IMR-90 (cell line): Measurements from ENCODE around the gene LFNG.

Source experiments
- BHLHE40 ChIP-seq: fragments of 150-350 bp; IDR thresholded peaks from 2 replicates; pipeline ENCODE4 v1.6.1; 2016; ENCODE audit warnings: mild to moderate bottlenecking, low read depth, low read length
- CEBPB ChIP-seq: IDR thresholded peaks from 2 replicates; pipeline ENCODE4 v1.6.1; 2012; ENCODE audit warnings: low read depth, low read length, improper control_type of control experiment
- CTCF ChIP-seq: conservative IDR thresholded peaks from 2 replicates; pipeline ENCODE4 v1.5.1; 2012; ENCODE audit warnings: mild to moderate bottlenecking, low read depth, low read length, improper control_type of control experiment
- ELK1 ChIP-seq: fragments of 150-350 bp; IDR thresholded peaks from 2 replicates; pipeline ENCODE4 v1.6.1; 2016; ENCODE audit warnings: low read depth, mild to moderate bottlenecking, low read length, moderate library complexity, borderline replicate concordance
- FOS ChIP-seq: fragments of 150-350 bp; IDR thresholded peaks from 2 replicates; pipeline ENCODE4 v1.6.1; 2016; ENCODE audit warnings: low read depth, low read length
- MXI1 ChIP-seq: IDR thresholded peaks from 2 replicates; pipeline ENCODE4 v1.6.1; 2012; ENCODE audit warnings: low read depth, mild to moderate bottlenecking, low read length, moderate library complexity, borderline replicate concordance
- NFE2L2 ChIP-seq: fragments of 150-350 bp; IDR thresholded peaks from 2 replicates; pipeline ENCODE4 v1.6.1; 2016; ENCODE audit warnings: low read depth, mild to moderate bottlenecking, low read length
- POLR2A ChIP-seq: IDR thresholded peaks from 2 replicates; pipeline ENCODE4 v1.6.1; 2012; ENCODE audit warnings: mild to moderate bottlenecking, low read depth, low read length
- RAD21 ChIP-seq: IDR thresholded peaks from 2 replicates; pipeline ENCODE4 v1.6.1; 2012; ENCODE audit warnings: low read length, improper control_type of control experiment
- RCOR1 ChIP-seq: IDR thresholded peaks from 2 replicates; pipeline ENCODE4 v1.6.1; 2012; ENCODE audit warnings: mild to moderate bottlenecking, low read length, improper control_type of control experiment; ENCODE audit not compliant: insufficient replicate concordance
- SMC3 ChIP-seq: fragments of 150-350 bp; IDR thresholded peaks from 2 replicates; pipeline ENCODE4 v1.6.1; 2016; ENCODE audit warnings: low read depth, mild to moderate bottlenecking, antibody characterized with exemption, low read length, moderate library complexity
- USF2 ChIP-seq: fragments of 150-350 bp; IDR thresholded peaks from 2 replicates; pipeline ENCODE4 v1.6.1; 2017; ENCODE audit warnings: mild to moderate bottlenecking, antibody characterized with exemption, low read length, low read depth

DNA sequence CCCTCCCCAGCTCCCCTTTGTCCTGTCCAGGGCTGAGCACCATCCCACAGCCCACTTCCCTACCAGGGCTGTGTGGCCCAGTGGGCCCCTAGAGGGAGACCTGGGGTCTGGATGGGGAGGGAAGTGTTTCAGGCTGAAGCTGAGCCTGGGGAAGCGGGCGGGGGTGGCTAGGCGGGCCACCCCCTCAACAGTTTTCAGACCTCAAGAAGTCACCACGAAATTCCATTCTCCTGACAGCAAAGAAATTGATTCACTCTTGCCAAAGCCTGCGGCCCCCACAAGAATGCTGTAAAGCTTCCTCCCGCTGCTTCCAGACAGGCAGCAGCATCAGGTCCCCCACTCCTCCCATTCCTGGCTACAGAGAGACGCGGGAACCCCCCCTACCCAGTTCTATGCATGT is 2.5 kb upstream of the LFNG start:
- peak; percentile 30; the same call in 1 of the 2 replicates for TF ChIP-seq CTCF
- no peak; the same call in none of the 2 replicates for TF ChIP-seq RAD21
- peak; percentile 30 for TF ChIP-seq RCOR1
- no peak for TF ChIP-seq MXI1
- peak; percentile 85 for TF ChIP-seq CEBPB
- TF ChIP-seq FOS: peak; percentile 47
- TF ChIP-seq BHLHE40: peak; percentile 52
- TF ChIP-seq ELK1: no peak
- no peak for TF ChIP-seq POLR2A
- TF ChIP-seq NFE2L2: no peak
- no peak for TF ChIP-seq USF2
- TF ChIP-seq SMC3: 0 out of 2 replicates have a peak, but pooled peaks have one; percentile 11
